ENCODE measurements around the gene LTN1. TPM values are rescaled to one million over a fixed set of nuclear protein-coding genes. Genes with fewer than 3 reads are reported as not detected.
"Not testable (repeated sequence)": the region's sequence is repeated elsewhere in the genome, so short reads cannot be mapped to it uniquely, and the experiment has no call there.

LTN1 gene
- total RNA-seq, 1 donor from 2014 or later = 32.9 TPM

DNA sequence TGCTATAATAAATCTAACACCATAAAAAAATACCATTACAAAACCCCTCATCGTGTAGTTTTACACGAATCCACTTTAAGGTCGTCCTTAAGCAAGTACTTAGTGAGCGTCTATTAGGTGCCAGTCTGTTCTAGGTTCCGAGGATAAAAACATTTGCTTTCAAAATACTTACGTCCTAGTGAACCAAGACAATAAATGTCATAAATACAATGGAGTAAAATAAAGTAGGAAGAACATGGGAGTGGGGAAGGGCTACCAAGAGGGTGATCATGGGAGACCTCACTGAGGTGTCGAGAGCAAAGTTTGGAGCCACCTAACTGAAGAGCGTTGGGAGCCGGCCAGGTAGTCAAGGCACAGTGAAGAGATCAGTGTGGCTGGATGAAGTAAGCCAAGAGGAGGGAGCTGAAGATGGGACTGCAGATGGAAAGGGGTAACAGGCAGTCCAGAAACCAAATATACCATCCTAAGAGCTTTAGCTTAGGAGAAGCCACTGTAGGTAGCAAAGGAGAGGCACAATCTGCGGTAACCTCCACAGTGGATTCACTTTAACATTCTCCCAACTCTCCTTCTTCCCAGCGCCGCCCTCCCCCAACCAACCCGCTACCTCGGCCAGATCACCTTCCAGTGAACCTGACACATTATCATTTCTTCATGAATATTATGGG lies 684 bp downstream of the LTN1 start:
- Mint-ChIP-seq H3K9me3 (ENCODE audit: unreplicated experiment) (peaks cover 5% of the 10 kb centered on the region), H3K4me3 (ENCODE audit: unreplicated experiment) (peak overlapping the region; percentile 94), H3K27me3 (ENCODE audit: unreplicated experiment) (peaks cover 3% of the 10 kb centered on the region), H3K36me3 (ENCODE audit: unreplicated experiment) (no peaks in the 10 kb centered on the region), H3K4me1 (ENCODE audit: low read depth, unreplicated experiment) (peaks cover 2% of the 10 kb centered on the region), H3K27ac (ENCODE audit: unreplicated experiment) (peak overlapping the region; percentile 91)
- DNase-seq = no peak
- TF ChIP-seq, protein P1, sequence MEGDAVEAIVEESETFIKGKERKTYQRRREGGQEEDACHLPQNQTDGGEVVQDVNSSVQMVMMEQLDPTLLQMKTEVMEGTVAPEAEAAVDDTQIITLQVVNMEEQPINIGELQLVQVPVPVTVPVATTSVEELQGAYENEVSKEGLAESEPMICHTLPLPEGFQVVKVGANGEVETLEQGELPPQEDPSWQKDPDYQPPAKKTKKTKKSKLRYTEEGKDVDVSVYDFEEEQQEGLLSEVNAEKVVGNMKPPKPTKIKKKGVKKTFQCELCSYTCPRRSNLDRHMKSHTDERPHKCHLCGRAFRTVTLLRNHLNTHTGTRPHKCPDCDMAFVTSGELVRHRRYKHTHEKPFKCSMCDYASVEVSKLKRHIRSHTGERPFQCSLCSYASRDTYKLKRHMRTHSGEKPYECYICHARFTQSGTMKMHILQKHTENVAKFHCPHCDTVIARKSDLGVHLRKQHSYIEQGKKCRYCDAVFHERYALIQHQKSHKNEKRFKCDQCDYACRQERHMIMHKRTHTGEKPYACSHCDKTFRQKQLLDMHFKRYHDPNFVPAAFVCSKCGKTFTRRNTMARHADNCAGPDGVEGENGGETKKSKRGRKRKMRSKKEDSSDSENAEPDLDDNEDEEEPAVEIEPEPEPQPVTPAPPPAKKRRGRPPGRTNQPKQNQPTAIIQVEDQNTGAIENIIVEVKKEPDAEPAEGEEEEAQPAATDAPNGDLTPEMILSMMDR (IDR thresholded peaks at IDR 0.05; ENCODE audit: partially characterized antibody, unreplicated experiment) = no peak

DNA sequence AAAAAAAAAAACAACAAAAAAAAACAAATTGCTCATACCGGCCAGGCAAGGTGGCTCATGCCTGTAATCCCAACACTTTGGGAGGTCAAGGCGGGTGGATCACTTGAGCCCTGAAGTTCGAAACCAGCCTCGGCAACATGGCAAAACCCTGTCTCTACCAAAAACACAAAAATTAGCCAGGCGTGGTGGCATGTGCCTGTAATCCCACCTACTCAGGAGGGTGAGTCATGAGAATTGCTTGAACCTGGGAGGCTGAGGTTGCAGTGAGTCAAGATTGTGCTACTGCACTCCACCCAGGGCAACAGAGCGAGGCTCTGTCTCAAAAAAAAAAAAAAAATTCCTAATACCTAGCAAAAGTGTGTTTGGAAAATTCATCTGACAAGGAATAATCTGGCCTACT lies 4.5 kb downstream of the LTN1 start:
- H3K36me3 Mint-ChIP-seq (ENCODE audit: unreplicated experiment); H3K27ac Mint-ChIP-seq (ENCODE audit: unreplicated experiment); H3K27me3 Mint-ChIP-seq (ENCODE audit: unreplicated experiment); H3K4me1 Mint-ChIP-seq (ENCODE audit: low read depth, unreplicated experiment); H3K9me3 Mint-ChIP-seq (ENCODE audit: unreplicated experiment); DNase-seq; H3K4me3 Mint-ChIP-seq (ENCODE audit: unreplicated experiment): not testable (repeated sequence)

DNA sequence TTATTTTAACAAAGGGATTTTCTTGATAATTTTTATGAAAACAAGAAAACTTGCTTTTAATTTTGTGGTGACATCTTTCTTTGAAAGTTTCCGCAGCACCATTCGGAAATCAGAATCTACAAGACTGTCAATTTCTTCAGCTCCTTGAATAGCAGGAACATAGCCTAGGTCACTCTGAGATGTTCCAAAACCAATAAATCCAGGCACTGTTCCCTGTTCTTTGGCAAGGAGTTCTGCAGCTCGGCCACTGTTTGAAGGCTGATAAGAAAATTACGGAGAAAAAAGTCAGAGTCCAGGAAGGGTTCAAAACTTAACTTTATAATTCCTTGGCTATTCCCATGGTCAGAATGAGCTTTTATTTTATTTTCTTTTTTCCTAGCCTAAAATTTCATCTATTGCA lies 6.0 kb downstream of the LTN1 start:
- Mint-ChIP-seq H3K4me3 (ENCODE audit: unreplicated experiment) (no peak overlapping the region), H3K4me1 (ENCODE audit: low read depth, unreplicated experiment) (no peaks in the 10 kb centered on the region), H3K27ac (ENCODE audit: unreplicated experiment) (no peak overlapping the region), H3K9me3 (ENCODE audit: unreplicated experiment) (no peaks in the 10 kb centered on the region), H3K36me3 (ENCODE audit: unreplicated experiment) (no peaks in the 10 kb centered on the region), H3K27me3 (ENCODE audit: unreplicated experiment) (no peaks in the 10 kb centered on the region)
- TF ChIP-seq, protein P1 (IDR thresholded peaks at IDR 0.05; ENCODE audit: partially characterized antibody, unreplicated experiment) = no peak
- DNase-seq = no peak

DNA sequence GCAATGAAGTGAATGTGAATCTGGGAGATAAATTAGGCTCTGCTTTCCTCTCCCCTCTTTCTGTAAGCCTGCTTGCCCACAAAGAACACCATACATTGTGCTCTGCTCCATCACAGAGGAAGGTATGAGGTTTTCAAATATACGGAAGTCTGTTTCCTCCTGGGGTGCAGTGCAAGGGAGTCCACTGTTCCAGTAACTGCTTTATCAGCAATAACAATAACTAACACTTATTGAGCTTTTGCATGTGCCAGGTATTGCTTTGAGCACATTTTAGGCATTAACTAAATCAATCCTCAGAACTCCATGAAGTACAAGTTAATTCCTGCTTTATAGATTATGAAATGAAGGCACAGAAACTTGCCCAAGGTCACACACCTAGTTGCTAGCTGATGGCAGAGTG lies 10.0 kb downstream of the LTN1 start:
- TF ChIP-seq, protein P1 (IDR thresholded peaks at IDR 0.05; ENCODE audit: partially characterized antibody, unreplicated experiment) = no peak
- Mint-ChIP-seq H3K9me3 (ENCODE audit: unreplicated experiment) (no peaks in the 10 kb centered on the region), H3K27ac (ENCODE audit: unreplicated experiment) (no peak overlapping the region), H3K27me3 (ENCODE audit: unreplicated experiment) (no peaks in the 10 kb centered on the region), H3K4me1 (ENCODE audit: low read depth, unreplicated experiment) (no peaks in the 10 kb centered on the region), H3K4me3 (ENCODE audit: unreplicated experiment) (no peak overlapping the region), H3K36me3 (ENCODE audit: unreplicated experiment) (no peaks in the 10 kb centered on the region)
- DNase-seq = no peak

DNA sequence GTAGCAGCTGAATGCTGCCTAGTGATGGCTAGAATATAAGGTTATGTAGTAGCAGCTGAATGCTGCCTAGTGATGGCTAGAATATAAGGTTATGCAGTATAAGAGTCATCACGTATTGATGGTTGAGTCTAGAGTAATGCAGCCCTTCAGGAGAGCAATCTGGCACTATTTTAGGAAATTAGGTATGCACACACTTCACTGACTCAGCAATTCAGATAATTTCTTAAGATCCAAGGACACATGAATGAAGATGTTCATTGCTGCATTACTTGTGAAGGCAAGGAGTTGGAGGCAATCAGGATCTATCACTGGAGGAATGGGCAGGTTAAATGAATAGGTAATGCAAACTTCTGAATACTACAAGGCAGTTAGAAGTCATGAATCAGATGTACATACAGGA lies 13.6 kb downstream of the LTN1 start:
- no peaks in the 10 kb centered on the region for H3K27me3 Mint-ChIP-seq (ENCODE audit: unreplicated experiment)
- H3K36me3 Mint-ChIP-seq (ENCODE audit: unreplicated experiment) = no peaks in the 10 kb centered on the region
- no peaks in the 10 kb centered on the region for H3K9me3 Mint-ChIP-seq (ENCODE audit: unreplicated experiment)
- no peak overlapping the region for H3K4me3 Mint-ChIP-seq (ENCODE audit: unreplicated experiment)
- no peak for DNase-seq
- no peak overlapping the region for H3K27ac Mint-ChIP-seq (ENCODE audit: unreplicated experiment)
- TF ChIP-seq, protein P1 (IDR thresholded peaks at IDR 0.05; ENCODE audit: partially characterized antibody, unreplicated experiment) = no peak
- no peaks in the 10 kb centered on the region for H3K4me1 Mint-ChIP-seq (ENCODE audit: low read depth, unreplicated experiment)
